ENCODE results near the gene AFM. TPM values are rescaled to one million over a fixed set of nuclear protein-coding genes. Genes with fewer than 3 reads are reported as not detected.

Gene AFM
- total RNA-seq, 6 experiments from 2014 or later = not detected

- Mint-ChIP-seq H3K4me1 (ENCODE audit: low read depth) (peaks cover 69% of the 10 kb centered on the region), H3K9me3 (no peaks in the 10 kb centered on the region), H3K36me3 (ENCODE audit: low read depth) (no peaks in the 10 kb centered on the region), H3K27me3 (ENCODE audit: insufficient read depth) (no peaks in the 10 kb centered on the region), H3K27ac (no peak overlapping the region), H3K4me3 (no peak overlapping the region)
- no peak for TF ChIP-seq CTCF (IDR thresholded peaks at IDR 0.05)
- no peak for DNase-seq
Observed at GRCh38 chr4:73451404-73451803, 30.1 kb upstream of the AFM start.

- no peaks in the 10 kb centered on the region for H3K36me3 Mint-ChIP-seq (ENCODE audit: low read depth)
- H3K4me1 Mint-ChIP-seq (ENCODE audit: low read depth) = peaks cover 61% of the 10 kb centered on the region
- H3K27me3 Mint-ChIP-seq (ENCODE audit: insufficient read depth) = no peaks in the 10 kb centered on the region
- H3K27ac Mint-ChIP-seq = no peak overlapping the region
- no peak for TF ChIP-seq CTCF (IDR thresholded peaks at IDR 0.05)
- DNase-seq = no peak
- H3K9me3 Mint-ChIP-seq = no peaks in the 10 kb centered on the region
- no peak overlapping the region for H3K4me3 Mint-ChIP-seq
Observed at GRCh38 chr4:73451981-73452747, 29.4 kb upstream of the AFM start.

GRCh38 chr4:73452953-73453700 lies 28.4 kb upstream of the AFM start:
- no peak for TF ChIP-seq CTCF (IDR thresholded peaks at IDR 0.05)
- Mint-ChIP-seq H3K27ac (no peak overlapping the region), H3K27me3 (ENCODE audit: insufficient read depth) (no peaks in the 10 kb centered on the region), H3K4me1 (ENCODE audit: low read depth) (peaks cover 52% of the 10 kb centered on the region), H3K36me3 (ENCODE audit: low read depth) (no peaks in the 10 kb centered on the region), H3K9me3 (no peaks in the 10 kb centered on the region), H3K4me3 (no peak overlapping the region)
- DNase-seq = no peak

- Mint-ChIP-seq H3K4me3 (no peak overlapping the region), H3K27ac (no peak overlapping the region), H3K27me3 (ENCODE audit: insufficient read depth) (no peaks in the 10 kb centered on the region), H3K4me1 (ENCODE audit: low read depth) (peaks cover 46% of the 10 kb centered on the region), H3K36me3 (ENCODE audit: low read depth) (no peaks in the 10 kb centered on the region), H3K9me3 (no peaks in the 10 kb centered on the region)
- DNase-seq = no peak
- TF ChIP-seq CTCF (IDR thresholded peaks at IDR 0.05) = no peak
Observed at GRCh38 chr4:73453701-73454005, 27.9 kb upstream of the AFM start.

- Mint-ChIP-seq H3K9me3 (no peaks in the 10 kb centered on the region), H3K36me3 (ENCODE audit: low read depth) (no peaks in the 10 kb centered on the region), H3K4me1 (ENCODE audit: low read depth) (peaks cover 36% of the 10 kb centered on the region), H3K27ac (no peak overlapping the region), H3K27me3 (ENCODE audit: insufficient read depth) (no peaks in the 10 kb centered on the region), H3K4me3 (no peak overlapping the region)
- no peak for TF ChIP-seq CTCF (IDR thresholded peaks at IDR 0.05)
- no peak for DNase-seq
Observed at GRCh38 chr4:73454920-73455319, 26.6 kb upstream of the AFM start.
